K562 (cell line): ENCODE measurements around the gene UBR3. TPM values are rescaled to one million over a fixed set of nuclear protein-coding genes. Genes with fewer than 3 reads are reported as not detected.
A peak's percentile ranks its signal among the peaks of the same experiment; 100 is the strongest.

Experiments
- ARNT ChIP-seq, 2 experiments: fragments of 450-650 bp; IDR thresholded peaks; 2 replicates each; pipeline ENCODE4 v1.6.1; 2016; ENCODE audit warnings: mild to moderate bottlenecking in 1 of 2
- ATF7 ChIP-seq: fragments of 450-650 bp; IDR thresholded peaks from 2 replicates; pipeline ENCODE4 v1.7.1; 2014; ENCODE audit warnings: mild to moderate bottlenecking, moderate library complexity
- BCOR ChIP-seq: fragments of 450-650 bp; IDR thresholded peaks from 2 replicates; pipeline ENCODE4 v1.6.1; 2016
- CREB1 ChIP-seq, 2 experiments: sonication (generic) in 1 of 2; formaldehyde crosslinking in 1 of 2; IDR thresholded peaks; 2 replicates each; pipeline versions ENCODE4 v1.6.1 to v1.8.0; 2012 to 2022; ENCODE audit warnings: inconsistent platforms in 1 of 2, mild to moderate bottlenecking in 1 of 2, missing genetic modification reagents in 1 of 2, moderate library complexity in 1 of 2
- CTBP1 ChIP-seq: fragments of 450-650 bp; IDR thresholded peaks from 2 replicates; pipeline ENCODE4 v1.6.1; 2016; ENCODE audit warnings: borderline replicate concordance
- FOXJ2 ChIP-seq: fragments of 200-800 bp; sonication (Bioruptor generic); IDR thresholded peaks from 2 replicates; pipeline ENCODE4 v1.6.1; 2016; ENCODE audit warnings: missing genetic modification characterization, missing compliant biosample characterization
- GTF2B ChIP-seq: IDR thresholded peaks from 2 replicates; pipeline ENCODE4 v1.6.1; 2011; ENCODE audit not compliant: insufficient read length; ENCODE audit errors: extremely low read depth
- JUN ChIP-seq, 2 experiments: sonication (generic) in 1 of 2; formaldehyde crosslinking in 1 of 2; IDR thresholded peaks; 2 replicates each; pipeline versions ENCODE4 v1.6.1 to v1.8.0; 2012 to 2022; ENCODE audit warnings: borderline replicate concordance in 2 of 2, mild to moderate bottlenecking in 2 of 2, improper control_type of control experiment in 1 of 2, low read depth in 1 of 2, low read length in 1 of 2, missing genetic modification reagents in 1 of 2
- JUND ChIP-seq, 2 experiments: IDR thresholded peaks; 2 replicates in 1 of 2; 3 replicates in 1 of 2; pipeline ENCODE4 v1.6.1; 2011; ENCODE audit warnings: borderline replicate concordance in 2 of 2, low read depth in 2 of 2, low read length in 2 of 2, improper control_type of control experiment in 1 of 2, missing biosample characterization in 1 of 2, missing genetic modification characterization in 1 of 2, missing genetic modification reagents in 1 of 2
- MECOM ChIP-seq: fragments of 250-450 bp; sonication (Bioruptor Pico); IDR thresholded peaks from 2 replicates; pipeline ENCODE4 v1.8.0; 2022; ENCODE audit warnings: inconsistent platforms
- MITF ChIP-seq: IDR thresholded peaks from 2 replicates; pipeline ENCODE4 v1.6.1; 2014; ENCODE audit warnings: antibody characterized with exemption
- MYC ChIP-seq, 2 experiments: fragments of 250-450 bp in 1 of 2; sonication (Bioruptor Pico) in 1 of 2; IDR thresholded peaks; 2 replicates each; pipeline versions ENCODE4 v1.5.1 to v1.6.1; 2012 to 2021; ENCODE audit warnings: low read depth in 2 of 2, borderline replicate concordance in 1 of 2, improper control_type of control experiment in 1 of 2, low read length in 1 of 2, mild to moderate bottlenecking in 1 of 2, moderate library complexity in 1 of 2
- NBN ChIP-seq: fragments of 450-650 bp; IDR thresholded peaks from 2 replicates; pipeline ENCODE4 v1.6.1; 2016; ENCODE audit warnings: low read depth, mild to moderate bottlenecking
- RFX5 ChIP-seq: IDR thresholded peaks from 2 replicates; pipeline ENCODE4 v1.6.1; 2011; ENCODE audit warnings: low read depth, mild to moderate bottlenecking, improper control_type of control experiment, low read length
- RHOXF2B ChIP-seq: fragments of 250-450 bp; sonication (Bioruptor Pico); conservative IDR thresholded peaks from 2 replicates; pipeline ENCODE4 v1.5.1; 2021
- SIRT6 ChIP-seq: IDR thresholded peaks from one replicate; pipeline ENCODE4 v1.6.1; 2012; ENCODE audit warnings: low read depth, mild to moderate bottlenecking, control low read depth, inconsistent platforms, low read length, moderate library complexity
- SMAD4 ChIP-seq: fragments of 250-450 bp; sonication (Bioruptor Pico); conservative IDR thresholded peaks from 2 replicates; pipeline ENCODE4 v1.8.0; 2021; ENCODE audit warnings: inconsistent platforms, mild to moderate bottlenecking, moderate library complexity
- TAF1 ChIP-seq: IDR thresholded peaks from 2 replicates; pipeline ENCODE4 v1.6.1; 2011; ENCODE audit warnings: mild to moderate bottlenecking, low read length, moderate library complexity; ENCODE audit not compliant: insufficient read depth, control insufficient read depth, severe bottlenecking; ENCODE audit errors: extremely low read depth
- TAL1 ChIP-seq: fragments of 450-650 bp; IDR thresholded peaks from 2 replicates; pipeline ENCODE4 v1.6.1; 2016; ENCODE audit warnings: mild to moderate bottlenecking
- TBL1XR1 ChIP-seq, 2 experiments: IDR thresholded peaks; 2 replicates each; pipeline ENCODE4 v1.6.1; 2012; ENCODE audit warnings: improper control_type of control experiment in 2 of 2, low read length in 2 of 2, mild to moderate bottlenecking in 1 of 2
- ZNF124 ChIP-seq: sonication (generic); formaldehyde crosslinking; IDR thresholded peaks from 2 replicates; pipeline ENCODE4 v1.8.1; 2022; ENCODE audit warnings: missing genetic modification reagents
- ZNF143 ChIP-seq: sonication (generic); formaldehyde crosslinking; IDR thresholded peaks from 2 replicates; pipeline ENCODE4 v1.9.0; 2022; ENCODE audit warnings: mild to moderate bottlenecking, missing genetic modification reagents
- ZSCAN32 ChIP-seq: fragments of 450-650 bp; formaldehyde crosslinking; IDR thresholded peaks from 2 replicates; pipeline ENCODE4 v1.4.0; 2020; ENCODE audit warnings: mild to moderate bottlenecking, moderate library complexity
- polyA plus RNA-seq, 8 experiments: library from polyadenylated mRNA; depleted of rRNA in 4 of 8; stranded (reverse) in 5 of 8; unstranded in 3 of 8; fragments of >200 nt; fragmentation: Nextera tagmentation in 2 of 8; fragmentation: Illumina TruSeq in 1 of 8; extraction: Ambion mirVana in 2 of 8; extraction: Trizol in 1 of 8; gene quantifications; 2 replicates each; pipeline versions ENCODE4 v1.2.1 to v1.2.3, GENCODE V29; 2011 to 2014; ENCODE audit warnings: inconsistent platforms in 1 of 8, missing spikeins in 1 of 8
- total RNA-seq, 7 experiments: library from RNA; depleted of rRNA in 6 of 7; stranded (reverse); fragments of >200 nt in 6 of 7; fragmentation: Illumina TruSeq in 2 of 7; extraction: Trizol in 2 of 7; gene quantifications; 2 replicates each; pipeline versions ENCODE4 v1.2.1 to v1.2.3, GENCODE V29; 2011 to 2021; ENCODE audit warnings: low replicate concordance in 1 of 7

The UBR3 gene
- total and polyA plus RNA-seq, 9 of the 15 experiments (the other 6 are each of a cell fraction or from before 2014, with no cell fraction given): 14.4 to 63.5 (median 40.4) TPM

DNA sequence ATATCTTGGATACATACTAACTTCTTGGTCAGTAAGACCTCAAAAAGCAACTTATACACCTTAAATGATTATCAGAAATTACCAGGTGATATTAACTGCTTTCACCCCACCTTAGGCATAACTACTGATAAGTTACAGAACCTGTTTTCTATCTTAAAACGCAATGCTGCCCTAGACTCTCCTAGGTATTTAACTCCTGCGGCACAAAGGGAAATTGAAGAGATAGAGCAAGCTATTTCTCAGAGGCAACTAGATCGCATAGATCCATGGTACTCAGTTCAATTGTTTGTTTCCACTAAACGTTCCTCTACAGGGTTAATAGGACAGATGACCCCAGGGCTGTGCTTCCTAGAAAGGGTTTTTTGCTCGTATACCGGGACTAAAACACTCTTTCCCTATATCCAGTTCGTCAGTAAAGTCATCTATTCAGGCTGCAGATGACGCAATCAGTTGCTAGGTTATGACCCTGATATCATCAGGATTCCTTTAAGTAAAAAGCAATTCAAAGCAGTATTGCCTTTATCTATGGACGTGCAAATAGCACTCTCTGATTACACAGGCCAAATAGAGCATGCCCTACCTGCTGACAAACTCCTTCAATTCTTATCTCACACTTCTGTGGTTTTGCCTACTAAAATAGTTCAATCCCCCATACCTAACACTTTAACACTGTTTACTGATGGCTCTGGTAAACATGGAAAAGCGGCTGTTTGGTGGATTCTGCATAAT is 288.4 kb downstream of the UBR3 start (continued):
- TF ChIP-seq SMAD4 (CRISPR knock-in tag) (peak; percentile 30; the same call in 1 of the 2 replicates), TAL1 (peak; percentile 70), MECOM (no peak), NBN (peak; percentile 61; the same call in 1 of the 2 replicates), CREB1 (IDR thresholded peaks at IDR 0.05) (no peak), CREB1 (CRISPR knock-in tag; IDR thresholded peaks at IDR 0.05) (0 out of 2 replicates have a peak, but pooled peaks have one; percentile 30), ARNT (IDR thresholded peaks at IDR 0.05) (0 out of 4 replicates have a peak, but pooled peaks of 1 of the 2 experiments have one; percentile 55), SIRT6 (no peak), CTBP1 (peak; percentile 71; the same call in 1 of the 2 replicates), ZSCAN32 (0 out of 2 replicates have a peak, but pooled peaks have one; percentile 42), GTF2B (no peak), RHOXF2B (CRISPR knock-in tag) (no peak), RFX5 (peak; percentile 92), ZNF124 (CRISPR knock-in tag) (no peak), JUND (IDR thresholded peaks at IDR 0.05; ENCODE audit: borderline replicate concordance, low read depth, low read length) (peak; percentile 86), JUND (tag; IDR thresholded peaks at IDR 0.05; ENCODE audit: borderline replicate concordance, low read depth, low read length) (peak; percentile 31; the same call in 2 of the 3 replicates), ZNF143 (CRISPR knock-in tag) (no peak), MITF (no peak), BCOR (peak; percentile 63), ATF7 (peak; percentile 94), TBL1XR1 (IDR thresholded peaks at IDR 0.05; ENCODE audit: low read length in 2 of 2) (peak in 1 of 2 experiments; percentile 89; a peak in 2 of 4 replicates), MYC (IDR thresholded peaks at IDR 0.05; ENCODE audit: low read depth, low read length) (peak; percentile 39; the same call in 1 of the 2 replicates), MYC (CRISPR knock-in tag; IDR thresholded peaks at IDR 0.05; ENCODE audit: borderline replicate concordance, low read depth) (no peak), JUN (IDR thresholded peaks at IDR 0.05; ENCODE audit: borderline replicate concordance, low read depth, low read length) (peak; percentile 66; the same call in 1 of the 2 replicates), JUN (CRISPR knock-in tag; IDR thresholded peaks at IDR 0.05; ENCODE audit: borderline replicate concordance) (no peak), TAF1 (no peak), FOXJ2 (tag) (peak; percentile 91)
